HepG2 (cell line): ENCODE data around the gene GMPPB. TPM values are rescaled to one million over a fixed set of nuclear protein-coding genes. Genes with fewer than 3 reads are reported as not detected.

Experiments
- ATAC-seq: fragments of 200-7000 bp; cut with Tn5 transposase; 3 replicates; pipeline ENCODE4 v1.9.1; 2020; ENCODE audit warnings: mild to moderate bottlenecking, moderate library complexity
- BruUV-seq: library from RNA; stranded (reverse); fragments of 400-500 nt; replicated peaks from 2 replicates; lab custom pipeline; 2021; lab: Mats Ljungman, UMichigan
- CTCF ChIA-PET: fragments of 300-600 bp; formaldehyde crosslinking; extraction: SDS; loops from one replicate; lab custom pipeline; 2021; ENCODE audit warnings: low total read pairs, inconsistent platforms, low intra/inter-chr PET ratio; lab: Yijun Ruan, JAX
- POLR2A ChIA-PET: fragments of 350-600 bp; sonication (Branson Sonifier 250); formaldehyde crosslinking; loops from one replicate; lab custom pipeline; 2020; ENCODE audit warnings: antibody characterized with exemption, inconsistent platforms; lab: Yijun Ruan, JAX
- DNase-seq: peaks from one replicate; pipeline ENCODE4 v3.0.0-alpha.2; 2015; ENCODE audit warnings: low spot score
- FAIRE-seq: peaks from 3 replicates; lab custom pipeline; 2011; peaks lifted over from hg19 to GRCh38; lab: Jason Lieb, UNC
- H2AFZ ChIP-seq: one replicate; pipeline ENCODE4 v1.6.1; 2011; ENCODE audit warnings: low read length, inconsistent platforms
- H3K27ac ChIP-seq: fragments of 300-600 bp; 3 replicates; pipeline ENCODE4 v1.8.0; 2011; ENCODE audit warnings: mixed run types, mild to moderate bottlenecking, mixed read lengths, low read length, inconsistent platforms; ENCODE audit not compliant: insufficient read depth; ENCODE audit errors: extremely low read length
- H3K27me3 ChIP-seq, 2 experiments: fragments of 200-600 bp in 1 of 2; 2 replicates in 1 of 2; 3 replicates in 1 of 2; pipeline versions ENCODE4 v1.6.0 to v1.8.0; 2011; ENCODE audit warnings: low read length in 2 of 2, mild to moderate bottlenecking in 2 of 2, moderate library complexity in 2 of 2, inconsistent platforms in 1 of 2; ENCODE audit not compliant: insufficient read depth in 2 of 2, control insufficient read depth in 1 of 2
- H3K36me3 ChIP-seq, 2 experiments: fragments of 200-600 bp in 1 of 2; replicated peaks in 1 of 2; 2 replicates in 1 of 2; 3 replicates in 1 of 2; pipeline versions ENCODE4 v1.5.1 to v1.8.0; 2011; ENCODE audit warnings: low read length in 2 of 2, inconsistent platforms in 1 of 2; ENCODE audit not compliant: insufficient read depth in 2 of 2, control insufficient read depth in 1 of 2
- H3K4me1 ChIP-seq: 2 replicates; pipeline ENCODE4 v1.5.1; 2012; ENCODE audit warnings: low read length, inconsistent platforms; ENCODE audit not compliant: insufficient read depth
- H3K4me2 ChIP-seq: 2 replicates; pipeline ENCODE4 v1.6.0; 2011; ENCODE audit warnings: low read depth, low read length, inconsistent platforms
- H3K4me3 ChIP-seq, 3 experiments: fragments of 200-600 bp in 1 of 3; sonication (generic), shearing (Covaris generic) in 1 of 3; replicated peaks in 1 of 3; 2 replicates each; pipeline ENCODE4 v1.5.1; 2011 to 2016; ENCODE audit warnings: low read length in 3 of 3, inconsistent platforms in 2 of 3, low read depth in 2 of 3, mild to moderate bottlenecking in 2 of 3, control low read depth in 1 of 3, mixed read lengths in 1 of 3; ENCODE audit not compliant: insufficient read depth in 1 of 3
- H3K79me2 ChIP-seq: one replicate; pipeline ENCODE4 v1.6.1; 2011; ENCODE audit warnings: low read length, inconsistent platforms; ENCODE audit not compliant: insufficient read depth
- H3K9ac ChIP-seq: 2 replicates; pipeline ENCODE4 v1.6.0; 2011; ENCODE audit warnings: mild to moderate bottlenecking, low read depth, low read length, inconsistent platforms; ENCODE audit not compliant: insufficient read depth
- H3K9me3 ChIP-seq: 2 replicates; pipeline ENCODE4 v1.5.1; 2012; ENCODE audit warnings: mild to moderate bottlenecking, low read length
- H4K20me1 ChIP-seq: 2 replicates; pipeline ENCODE4 v1.6.0; 2011; ENCODE audit warnings: inconsistent platforms, mild to moderate bottlenecking, low read length, moderate library complexity; ENCODE audit not compliant: insufficient read depth
- BHLHE40 ChIP-seq: IDR thresholded peaks from 2 replicates; pipeline ENCODE4 v1.6.1; 2011; ENCODE audit warnings: low read length, improper control_type of control experiment
- CHCHD3 ChIP-seq: sonication (generic); formaldehyde crosslinking; IDR thresholded peaks from 2 replicates; pipeline ENCODE4 v1.8.0; 2022; ENCODE audit warnings: mild to moderate bottlenecking, missing genetic modification reagents, moderate library complexity
- FOXK2 ChIP-seq: fragments of 450-650 bp; IDR thresholded peaks from 2 replicates; pipeline ENCODE4 v1.6.1; 2016
- MIER3 ChIP-seq: IDR thresholded peaks from 2 replicates; pipeline ENCODE4 v1.6.1; 2016; ENCODE audit warnings: missing compliant biosample characterization, borderline replicate concordance
- NKX3-1 ChIP-seq: sonication (generic); formaldehyde crosslinking; IDR thresholded peaks from 2 replicates; pipeline ENCODE4 v1.5.0; 2020; ENCODE audit warnings: missing genetic modification reagents
- PAWR ChIP-seq: sonication (generic); formaldehyde crosslinking; IDR thresholded peaks from 2 replicates; pipeline ENCODE4 v1.4.0; 2020; ENCODE audit warnings: missing genetic modification reagents, mild to moderate bottlenecking, borderline replicate concordance
- SIN3B ChIP-seq: fragments of 150-350 bp; IDR thresholded peaks from 2 replicates; pipeline ENCODE4 v1.6.1; 2014; ENCODE audit warnings: low read length
- SNAI1 ChIP-seq: sonication (generic); formaldehyde crosslinking; IDR thresholded peaks from 2 replicates; pipeline ENCODE4 v1.5.0; 2020; ENCODE audit warnings: mild to moderate bottlenecking, missing genetic modification reagents, borderline replicate concordance
- ZNF572 ChIP-seq: sonication (generic); formaldehyde crosslinking; IDR thresholded peaks from 2 replicates; pipeline ENCODE4 v1.5.1; 2020; ENCODE audit warnings: mild to moderate bottlenecking, missing genetic modification reagents
- ZNF790 ChIP-seq: sonication (generic); formaldehyde crosslinking; IDR thresholded peaks from 2 replicates; pipeline ENCODE4 v1.8.0; 2022; ENCODE audit warnings: missing genetic modification reagents, mild to moderate bottlenecking, borderline replicate concordance
- WGBS: methylation state at CpG from one replicate; pipeline ENCODE4 v1.1.6; 2017; ENCODE audit warnings: low lambda C conversion rate; 5-methylcytosine and 5-hydroxymethylcytosine counted together
- in situ Hi-C: cut with HindIII; loops from 2 replicates; pipeline ENCODE4 v1.10.0; 2017; ENCODE audit warnings: low pct_unique_long_range_greater_than_20kb; ENCODE audit not compliant: extremely low pct_ligation_motif_present
- intact Hi-C: fragments of 100-400 bp; cut with micrococcal nuclease; formaldehyde crosslinking; loops from one replicate; pipeline ENCODE4 v1.10.0; 2022; ENCODE audit not compliant: unreplicated experiment
- polyA plus RNA-seq, 8 experiments: library from polyadenylated mRNA; depleted of rRNA in 3 of 8; stranded (reverse) in 7 of 8; unstranded in 1 of 8; fragments of >200 nt; fragmentation: Illumina TruSeq in 4 of 8; extraction: Trizol in 4 of 8; gene quantifications; 2 replicates each; pipeline versions ENCODE4 v1.2.1 to v1.2.3, GENCODE V29; 2011 to 2016; ENCODE audit warnings: low read depth in 4 of 8, missing spikeins in 1 of 8, mixed read lengths in 1 of 8; ENCODE audit not compliant: insufficient read depth in 1 of 8
- total RNA-seq, 5 experiments: library from RNA; depleted of rRNA; stranded (reverse); fragments of >200 nt; fragmentation: Illumina TruSeq; extraction: Trizol; gene quantifications; 2 replicates each; pipeline ENCODE4 v1.2.3, GENCODE V29; 2016; ENCODE audit warnings: low read depth in 1 of 5
- TF ChIP-seq, protein P1 (sequence below): sonication (generic); formaldehyde crosslinking; IDR thresholded peaks from 2 replicates; pipeline ENCODE4 v1.4.0; 2020; ENCODE audit warnings: mild to moderate bottlenecking, missing genetic modification reagents
- TF ChIP-seq, protein P2 (sequence below): IDR thresholded peaks from 2 replicates; pipeline ENCODE4 v1.6.1; 2016; ENCODE audit warnings: low read depth, borderline replicate concordance
- TF ChIP-seq, protein P3 (sequence below): sonication (generic); formaldehyde crosslinking; IDR thresholded peaks from 2 replicates; pipeline ENCODE4 v1.4.0; 2020; ENCODE audit warnings: mild to moderate bottlenecking, missing genetic modification reagents
- TF ChIP-seq, protein P4 (sequence below): sonication (generic); formaldehyde crosslinking; IDR thresholded peaks from 2 replicates; pipeline ENCODE4 v1.4.0; 2020; ENCODE audit warnings: mild to moderate bottlenecking, missing genetic modification reagents
- TF ChIP-seq, protein P5 (sequence below): sonication (generic); formaldehyde crosslinking; IDR thresholded peaks from 2 replicates; pipeline ENCODE4 v1.4.0; 2020; ENCODE audit warnings: mild to moderate bottlenecking, missing genetic modification reagents, borderline replicate concordance

The GMPPB gene
- total and polyA plus RNA-seq, 2 of the 13 experiments (the other 11 are each of a cell fraction or from before 2014, with no cell fraction given), result 6.5 to 23.1 TPM

DNA sequence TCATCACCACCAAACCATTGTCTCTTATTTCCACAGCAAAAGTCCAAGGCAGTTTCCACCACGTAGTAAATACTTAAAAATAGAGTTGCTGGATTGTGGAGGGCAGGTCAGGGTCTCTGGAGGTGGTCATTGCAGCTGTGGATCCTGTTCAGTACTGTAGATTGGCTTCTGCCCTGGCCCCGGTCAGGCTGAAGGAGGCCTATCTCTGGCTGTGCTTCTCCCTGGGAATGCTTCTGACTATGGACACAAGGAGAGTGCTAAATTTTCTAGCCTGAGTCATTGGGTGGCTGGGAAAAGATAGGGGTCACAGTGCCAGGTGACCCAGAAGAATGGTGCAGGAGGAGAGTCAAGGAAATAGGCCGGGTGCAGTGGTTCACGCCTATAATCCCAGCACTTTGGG is 26.3 kb upstream of the GMPPB start:
- in situ Hi-C loops (no loop called here), intact Hi-C loops (no loop called here)
- Histone ChIP-seq H3K4me3 (no peak overlapping the region), H3K27me3 (no peaks in the 10 kb centered on the region), H4K20me1 (no peaks in the 10 kb centered on the region), H3K9ac (peak overlapping the region; percentile 30), H3K27ac (peak overlapping the region; percentile 63), H3K79me2 (peaks cover 56% of the 10 kb centered on the region), H3K9me3 (no peaks in the 10 kb centered on the region), H2AFZ (no peak overlapping the region), H3K36me3 (peaks cover 3 to 14% of the 10 kb centered on the region in 2 experiments; a peak in 4 of 5 replicates), H3K4me2 (peak overlapping the region; percentile 23), H3K4me1 (peaks cover 58% of the 10 kb centered on the region)
- DNase-seq (peak; percentile 16), FAIRE-seq (no peak), ATAC-seq (peak; percentile 40)
- ChIA-PET CTCF (no interaction called here), POLR2A (interaction anchor here (2.2 kb wide), 1 partner anchor 36 kb away, joined by 4 read pairs; the partner anchor contains the start of gene IP6K1)
- no TSS peak for BruUV-seq
- 72% methylated on average over 4 of the region's 4 CpGs for WGBS
- no peak for TF ChIP-seq ZNF790
- TF ChIP-seq, protein P1, sequence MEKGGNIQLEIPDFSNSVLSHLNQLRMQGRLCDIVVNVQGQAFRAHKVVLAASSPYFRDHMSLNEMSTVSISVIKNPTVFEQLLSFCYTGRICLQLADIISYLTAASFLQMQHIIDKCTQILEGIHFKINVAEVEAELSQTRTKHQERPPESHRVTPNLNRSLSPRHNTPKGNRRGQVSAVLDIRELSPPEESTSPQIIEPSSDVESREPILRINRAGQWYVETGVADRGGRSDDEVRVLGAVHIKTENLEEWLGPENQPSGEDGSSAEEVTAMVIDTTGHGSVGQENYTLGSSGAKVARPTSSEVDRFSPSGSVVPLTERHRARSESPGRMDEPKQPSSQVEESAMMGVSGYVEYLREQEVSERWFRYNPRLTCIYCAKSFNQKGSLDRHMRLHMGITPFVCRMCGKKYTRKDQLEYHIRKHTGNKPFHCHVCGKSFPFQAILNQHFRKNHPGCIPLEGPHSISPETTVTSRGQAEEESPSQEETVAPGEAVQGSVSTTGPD (CRISPR knock-in tag), result no peak
- TF ChIP-seq FOXK2, result no peak
- TF ChIP-seq SNAI1 (CRISPR knock-in tag), result no peak
- TF ChIP-seq, protein P2, sequence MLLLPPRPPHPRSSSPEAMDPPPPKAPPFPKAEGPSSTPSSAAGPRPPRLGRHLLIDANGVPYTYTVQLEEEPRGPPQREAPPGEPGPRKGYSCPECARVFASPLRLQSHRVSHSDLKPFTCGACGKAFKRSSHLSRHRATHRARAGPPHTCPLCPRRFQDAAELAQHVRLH, result no peak
- TF ChIP-seq, protein P3, sequence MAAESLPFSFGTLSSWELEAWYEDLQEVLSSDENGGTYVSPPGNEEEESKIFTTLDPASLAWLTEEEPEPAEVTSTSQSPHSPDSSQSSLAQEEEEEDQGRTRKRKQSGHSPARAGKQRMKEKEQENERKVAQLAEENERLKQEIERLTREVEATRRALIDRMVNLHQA (CRISPR knock-in tag), result no peak
- TF ChIP-seq NKX3-1 (CRISPR knock-in tag), result no peak
- TF ChIP-seq ZNF572, result no peak
- TF ChIP-seq, protein P4, sequence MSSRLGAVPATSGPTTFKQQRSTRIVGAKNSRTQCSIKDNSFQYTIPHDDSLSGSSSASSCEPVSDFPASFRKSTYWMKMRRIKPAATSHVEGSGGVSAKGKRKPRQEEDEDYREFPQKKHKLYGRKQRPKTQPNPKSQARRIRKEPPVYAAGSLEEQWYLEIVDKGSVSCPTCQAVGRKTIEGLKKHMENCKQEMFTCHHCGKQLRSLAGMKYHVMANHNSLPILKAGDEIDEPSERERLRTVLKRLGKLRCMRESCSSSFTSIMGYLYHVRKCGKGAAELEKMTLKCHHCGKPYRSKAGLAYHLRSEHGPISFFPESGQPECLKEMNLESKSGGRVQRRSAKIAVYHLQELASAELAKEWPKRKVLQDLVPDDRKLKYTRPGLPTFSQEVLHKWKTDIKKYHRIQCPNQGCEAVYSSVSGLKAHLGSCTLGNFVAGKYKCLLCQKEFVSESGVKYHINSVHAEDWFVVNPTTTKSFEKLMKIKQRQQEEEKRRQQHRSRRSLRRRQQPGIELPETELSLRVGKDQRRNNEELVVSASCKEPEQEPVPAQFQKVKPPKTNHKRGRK (CRISPR knock-in tag), result no peak
- TF ChIP-seq, protein P5, sequence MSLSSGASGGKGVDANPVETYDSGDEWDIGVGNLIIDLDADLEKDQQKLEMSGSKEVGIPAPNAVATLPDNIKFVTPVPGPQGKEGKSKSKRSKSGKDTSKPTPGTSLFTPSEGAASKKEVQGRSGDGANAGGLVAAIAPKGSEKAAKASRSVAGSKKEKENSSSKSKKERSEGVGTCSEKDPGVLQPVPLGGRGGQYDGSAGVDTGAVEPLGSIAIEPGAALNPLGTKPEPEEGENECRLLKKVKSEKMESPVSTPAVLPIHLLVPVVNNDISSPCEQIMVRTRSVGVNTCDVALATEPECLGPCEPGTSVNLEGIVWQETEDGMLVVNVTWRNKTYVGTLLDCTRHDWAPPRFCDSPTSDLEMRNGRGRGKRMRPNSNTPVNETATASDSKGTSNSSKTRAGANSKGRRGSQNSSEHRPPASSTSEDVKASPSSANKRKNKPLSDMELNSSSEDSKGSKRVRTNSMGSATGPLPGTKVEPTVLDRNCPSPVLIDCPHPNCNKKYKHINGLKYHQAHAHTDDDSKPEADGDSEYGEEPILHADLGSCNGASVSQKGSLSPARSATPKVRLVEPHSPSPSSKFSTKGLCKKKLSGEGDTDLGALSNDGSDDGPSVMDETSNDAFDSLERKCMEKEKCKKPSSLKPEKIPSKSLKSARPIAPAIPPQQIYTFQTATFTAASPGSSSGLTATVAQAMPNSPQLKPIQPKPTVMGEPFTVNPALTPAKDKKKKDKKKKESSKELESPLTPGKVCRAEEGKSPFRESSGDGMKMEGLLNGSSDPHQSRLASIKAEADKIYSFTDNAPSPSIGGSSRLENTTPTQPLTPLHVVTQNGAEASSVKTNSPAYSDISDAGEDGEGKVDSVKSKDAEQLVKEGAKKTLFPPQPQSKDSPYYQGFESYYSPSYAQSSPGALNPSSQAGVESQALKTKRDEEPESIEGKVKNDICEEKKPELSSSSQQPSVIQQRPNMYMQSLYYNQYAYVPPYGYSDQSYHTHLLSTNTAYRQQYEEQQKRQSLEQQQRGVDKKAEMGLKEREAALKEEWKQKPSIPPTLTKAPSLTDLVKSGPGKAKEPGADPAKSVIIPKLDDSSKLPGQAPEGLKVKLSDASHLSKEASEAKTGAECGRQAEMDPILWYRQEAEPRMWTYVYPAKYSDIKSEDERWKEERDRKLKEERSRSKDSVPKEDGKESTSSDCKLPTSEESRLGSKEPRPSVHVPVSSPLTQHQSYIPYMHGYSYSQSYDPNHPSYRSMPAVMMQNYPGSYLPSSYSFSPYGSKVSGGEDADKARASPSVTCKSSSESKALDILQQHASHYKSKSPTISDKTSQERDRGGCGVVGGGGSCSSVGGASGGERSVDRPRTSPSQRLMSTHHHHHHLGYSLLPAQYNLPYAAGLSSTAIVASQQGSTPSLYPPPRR (CRISPR knock-in tag), result no peak
- TF ChIP-seq BHLHE40, result no peak
- TF ChIP-seq MIER3, result no peak
- TF ChIP-seq SIN3B, result no peak
- TF ChIP-seq PAWR, result no peak
- TF ChIP-seq CHCHD3 (CRISPR knock-in tag), result no peak
